Esophagus muscularis mucosa (tissue), 4 donors: Measurements from ENCODE around the gene ASB7. TPM values are rescaled to one million over a fixed set of nuclear protein-coding genes. Genes with fewer than 3 reads are reported as not detected.

Source experiments
- DNase-seq: peaks from one replicate; pipeline ENCODE4 v3.0.0-alpha.2; 2017; ENCODE audit errors: extremely low spot score
- H3K27ac ChIP-seq, 4 donors: fragments of 200-600 bp; sonication (generic); replicated peaks in 1 of 4; 1 replicate in 3 of 4; 2 replicates in 1 of 4; pipeline ENCODE4 v1.5.1; 2016 to 2019; ENCODE audit warnings: mild to moderate bottlenecking in 1 of 4
- H3K27me3 ChIP-seq, 4 donors: fragments of 200-600 bp; sonication (generic); one replicate each; pipeline versions ENCODE4 v1.5.1 to v1.6.0; 2016 to 2019
- H3K36me3 ChIP-seq, 4 donors: fragments of 200-600 bp; sonication (generic); one replicate each; pipeline ENCODE4 v1.5.1; 2016 to 2019
- H3K4me1 ChIP-seq, 4 donors: fragments of 200-600 bp; sonication (generic); one replicate each; pipeline ENCODE4 v1.5.1; 2016 to 2019
- H3K4me3 ChIP-seq, 4 donors: fragments of 200-600 bp; sonication (generic); 1 replicate in 2 of 4; 2 replicates in 2 of 4; pipeline ENCODE4 v1.5.1; 2016 to 2019; ENCODE audit warnings: mild to moderate bottlenecking in 4 of 4, moderate library complexity in 1 of 4
- H3K9me3 ChIP-seq, 4 donors: fragments of 200-600 bp; sonication (generic); 1 replicate in 3 of 4; 2 replicates in 1 of 4; pipeline ENCODE4 v1.5.1; 2016 to 2019
- CTCF ChIP-seq, 3 experiments: fragments of 200-600 bp in 2 of 3; fragments of 450-650 bp in 1 of 3; sonication (generic) in 2 of 3; IDR thresholded peaks; one replicate each; pipeline ENCODE4 v1.5.1; 2017 to 2019; ENCODE audit warnings: antibody characterized with exemption in 3 of 3, mild to moderate bottlenecking in 2 of 3, moderate library complexity in 1 of 3
- EP300 ChIP-seq: sonication (generic); formaldehyde crosslinking; IDR thresholded peaks from one replicate; pipeline ENCODE4 v1.6.1; 2017; ENCODE audit warnings: antibody characterized with exemption
- POLR2A ChIP-seq: fragments of 450-650 bp; IDR thresholded peaks from one replicate; pipeline ENCODE4 v1.6.1; 2017; ENCODE audit warnings: antibody characterized with exemption, moderate library complexity, mild to moderate bottlenecking, low read depth
- POLR2AphosphoS5 ChIP-seq, 2 donors: sonication (generic); formaldehyde crosslinking; IDR thresholded peaks; one replicate each; pipeline ENCODE4 v1.6.1; 2017; ENCODE audit warnings: antibody characterized with exemption in 2 of 2
- WGBS: methylation state at CpG from one replicate; pipeline ENCODE4 v1.1.5; 2018; 5-methylcytosine and 5-hydroxymethylcytosine counted together
- intact Hi-C: fragments of 100-400 bp; cut with DNase I; formaldehyde crosslinking; loops from one replicate; pipeline ENCODE4 v1.15.1; 2023
- total RNA-seq, 4 donors: library from RNA; depleted of rRNA; stranded (reverse); fragments of >200 nt; gene quantifications; one replicate each; pipeline versions ENCODE4 v1.1.0 to v1.2.1, GENCODE V29; 2016

Gene ASB7
- total RNA-seq, 4 donors from 2014 or later, result 12.8 to 13.8 (median 13.4) TPM

- no peak overlapping the region for H3K4me3 ChIP-seq
- no peak for TF ChIP-seq POLR2A
- TF ChIP-seq POLR2AphosphoS5 (IDR thresholded peaks at IDR 0.05), result no peak
- TF ChIP-seq CTCF (IDR thresholded peaks at IDR 0.05), result no peak
- TF ChIP-seq EP300, result no peak
- intact Hi-C loops, result no loop called here
- H3K4me1 ChIP-seq, result no peaks in the 10 kb centered on the region
- no peaks in the 10 kb centered on the region for H3K9me3 ChIP-seq
- no peaks in the 10 kb centered on the region for H3K27me3 ChIP-seq
- no peak overlapping the region for H3K27ac ChIP-seq
- peaks cover 5 to 24% (median 13%) of the 10 kb centered on the region in 4 donors for H3K36me3 ChIP-seq
- 86% methylated on average over 3 of the region's 3 CpGs for WGBS
- no peak for DNase-seq
Observed at GRCh38 chr15:100565591-100565990, 36.8 kb upstream of the ASB7 start.

GRCh38 chr15:100566850-100567628, 35.4 kb upstream of the ASB7 start:
- peaks cover 5 to 34% (median 16%) of the 10 kb centered on the region in 4 donors for H3K36me3 ChIP-seq
- H3K27ac ChIP-seq, result no peak overlapping the region
- intact Hi-C loops, result no loop called here
- TF ChIP-seq POLR2A (no peak), CTCF (IDR thresholded peaks at IDR 0.05) (no peak), POLR2AphosphoS5 (IDR thresholded peaks at IDR 0.05) (no peak), EP300 (no peak)
- H3K9me3 ChIP-seq, result no peaks in the 10 kb centered on the region
- H3K27me3 ChIP-seq, result no peaks in the 10 kb centered on the region
- H3K4me3 ChIP-seq, result no peak overlapping the region
- DNase-seq, result no peak
- WGBS, result 95% methylated on average over 6 of the region's 6 CpGs
- peaks cover 0 to under 1% (median 0%) of the 10 kb centered on the region in 4 donors for H3K4me1 ChIP-seq

GRCh38 chr15:100569391-100569790, 33.0 kb upstream of the ASB7 start:
- DNase-seq, result no peak
- peaks cover 0 to 4% (median 0%) of the 10 kb centered on the region in 4 donors for H3K4me1 ChIP-seq
- no peak overlapping the region for H3K27ac ChIP-seq
- H3K4me3 ChIP-seq, result no peak overlapping the region
- intact Hi-C loops, result no loop called here
- H3K9me3 ChIP-seq, result no peaks in the 10 kb centered on the region
- H3K27me3 ChIP-seq, result no peaks in the 10 kb centered on the region
- peaks cover 7 to 48% (median 28%) of the 10 kb centered on the region in 4 donors for H3K36me3 ChIP-seq
- TF ChIP-seq EP300, result no peak
- no peak for TF ChIP-seq CTCF (IDR thresholded peaks at IDR 0.05)
- no peak for TF ChIP-seq POLR2A
- no peak for TF ChIP-seq POLR2AphosphoS5 (IDR thresholded peaks at IDR 0.05)
- 72% methylated on average over 8 of the region's 8 CpGs for WGBS

- Histone ChIP-seq H3K27me3 (no peaks in the 10 kb centered on the region), H3K27ac (no peak overlapping the region), H3K4me3 (no peak overlapping the region), H3K36me3 (peaks cover 7 to 51% (median 29%) of the 10 kb centered on the region in 4 donors), H3K4me1 (peaks cover 0 to 4% (median 0%) of the 10 kb centered on the region in 4 donors), H3K9me3 (no peaks in the 10 kb centered on the region)
- intact Hi-C loops, result loop anchor here (10.0 kb wide), 1 partner anchor 635 kb away; no protein-coding TSS in a partner anchor
- no peak for TF ChIP-seq CTCF (IDR thresholded peaks at IDR 0.05)
- no peak for TF ChIP-seq POLR2A
- no peak for TF ChIP-seq EP300
- TF ChIP-seq POLR2AphosphoS5 (IDR thresholded peaks at IDR 0.05), result no peak
- 88% methylated on average over 3 of the region's 3 CpGs for WGBS
- no peak for DNase-seq
Observed at GRCh38 chr15:100570275-100570674, 32.1 kb upstream of the ASB7 start.
